GM23248 (cell line): ENCODE results near the gene PTPRT. TPM values are rescaled to one million over a fixed set of nuclear protein-coding genes. Genes with fewer than 3 reads are reported as not detected.

Source experiments
- DNase-seq: peaks from one replicate; pipeline ENCODE4 v3.0.0-alpha.2; 2015
- H2AFZ ChIP-seq: fragments of 200-600 bp; sonication (generic); 2 replicates; pipeline ENCODE4 v1.6.1; 2016; ENCODE audit warnings: antibody characterized with exemption
- H3F3A ChIP-seq: fragments of 200-600 bp; sonication (generic); 2 replicates; pipeline ENCODE4 v1.6.1; 2016; ENCODE audit warnings: mild to moderate bottlenecking, antibody characterized with exemption, mixed run types; ENCODE audit not compliant: insufficient read depth
- H3K27ac ChIP-seq: fragments of 200-600 bp; sonication (generic); 2 replicates; pipeline ENCODE4 v1.5.1; 2016; ENCODE audit warnings: mild to moderate bottlenecking
- H3K27me3 ChIP-seq: fragments of 200-600 bp; sonication (generic); replicated peaks from 2 replicates; pipeline ENCODE4 v1.6.1; 2016; ENCODE audit warnings: mild to moderate bottlenecking; ENCODE audit not compliant: insufficient read depth
- H3K36me3 ChIP-seq: fragments of 200-600 bp; sonication (generic); 2 replicates; pipeline ENCODE4 v1.6.1; 2016; ENCODE audit warnings: low read depth, mild to moderate bottlenecking
- H3K4me1 ChIP-seq: fragments of 200-600 bp; sonication (generic); 2 replicates; pipeline ENCODE4 v1.6.1; 2016; ENCODE audit warnings: mild to moderate bottlenecking; ENCODE audit not compliant: insufficient read depth
- H3K4me2 ChIP-seq: fragments of 200-600 bp; sonication (generic); one replicate; pipeline ENCODE4 v1.6.1; 2016; ENCODE audit warnings: mild to moderate bottlenecking; ENCODE audit not compliant: unreplicated experiment
- H3K4me3 ChIP-seq: fragments of 200-600 bp; sonication (generic); 2 replicates; pipeline ENCODE4 v1.5.1; 2016; ENCODE audit warnings: mild to moderate bottlenecking
- H3K79me2 ChIP-seq: fragments of 200-600 bp; sonication (generic); 2 replicates; pipeline ENCODE4 v1.6.1; 2016; ENCODE audit warnings: mild to moderate bottlenecking; ENCODE audit not compliant: insufficient read depth
- H3K9ac ChIP-seq: fragments of 200-600 bp; sonication (generic); 2 replicates; pipeline ENCODE4 v1.6.1; 2016; ENCODE audit warnings: mild to moderate bottlenecking
- H3K9me2 ChIP-seq: fragments of 200-600 bp; sonication (generic); 2 replicates; pipeline ENCODE4 v1.6.1; 2016; ENCODE audit warnings: mixed run types, mild to moderate bottlenecking, moderate library complexity; ENCODE audit not compliant: insufficient read depth
- H3K9me3 ChIP-seq: fragments of 200-600 bp; sonication (generic); one replicate; pipeline ENCODE4 v1.6.1; 2017; ENCODE audit warnings: low read depth
- H4K20me1 ChIP-seq: fragments of 200-600 bp; sonication (generic); 2 replicates; pipeline ENCODE4 v1.6.0; 2016; ENCODE audit not compliant: insufficient read depth
- EZH2 ChIP-seq: fragments of 200-600 bp; sonication (generic); IDR thresholded peaks from 2 replicates; pipeline ENCODE4 v1.6.1; 2018; ENCODE audit warnings: antibody characterized with exemption, mild to moderate bottlenecking; ENCODE audit not compliant: insufficient read depth, poor library complexity, severe bottlenecking
- EZH2phosphoT487 ChIP-seq: fragments of 200-600 bp; sonication (generic); IDR thresholded peaks from 2 replicates; pipeline ENCODE4 v1.6.1; 2018; ENCODE audit warnings: antibody characterized with exemption, moderate library complexity, mild to moderate bottlenecking, low read depth; ENCODE audit not compliant: insufficient read depth
- WGBS, 2 experiments: methylation state at CpG; one replicate each; pipeline ENCODE4 v1.1.6; 2015 to 2017; ENCODE audit warnings: low lambda C conversion rate in 2 of 2, low coverage in 1 of 2; ENCODE audit errors: missing lambda C conversion rate in 2 of 2; 5-methylcytosine and 5-hydroxymethylcytosine counted together
- in situ Hi-C: fragments of 300-500 bp; cut with MboI; formaldehyde crosslinking; loops from 2 replicates; pipeline ENCODE4 v1.15.0; 2020
- polyA plus RNA-seq: library from polyadenylated mRNA; unstranded; fragments of >200 nt; fragmentation: Nextera tagmentation; extraction: Ambion mirVana; gene quantifications from 2 replicates; pipeline ENCODE4 v1.2.1, GENCODE V29; 2016
- total RNA-seq: library from RNA; depleted of rRNA; stranded (reverse); fragments of >200 nt; shearing (Covaris generic); gene quantifications from 2 replicates; pipeline ENCODE4 v1.2.3, GENCODE V29; 2014

Gene PTPRT
- total and polyA plus RNA-seq, 2 experiments from 2014 or later, result not detected

DNA sequence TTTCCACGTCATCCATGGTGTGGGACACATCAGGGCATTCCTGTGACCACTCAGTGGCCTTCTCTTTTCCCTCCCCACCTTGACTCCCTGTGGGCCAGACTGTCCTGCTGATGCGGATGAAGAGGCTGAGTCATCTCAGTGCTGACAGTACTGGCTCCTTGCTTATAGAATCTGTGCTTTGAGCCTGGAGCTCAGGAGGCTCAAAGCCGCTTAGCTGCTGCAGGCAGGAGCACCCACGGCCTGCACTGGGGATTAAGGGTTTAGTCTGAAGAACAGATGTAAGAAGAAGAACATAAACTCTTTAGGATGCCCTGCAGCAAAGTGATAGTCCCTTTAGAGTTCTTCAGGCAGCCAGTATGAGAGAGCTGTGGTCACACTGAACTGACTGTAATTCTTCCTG is 929.5 kb downstream of the PTPRT start:
- Histone ChIP-seq H3K4me1 (no peaks in the 10 kb centered on the region), H3K36me3 (no peaks in the 10 kb centered on the region), H3K27ac (no peak overlapping the region), H3K27me3 (no peaks in the 10 kb centered on the region), H4K20me1 (no peaks in the 10 kb centered on the region), H3K4me2 (no peak overlapping the region), H3K4me3 (no peak overlapping the region), H2AFZ (no peak overlapping the region), H3K79me2 (no peaks in the 10 kb centered on the region), H3K9me3 (no peaks in the 10 kb centered on the region), H3K9me2 (no peaks in the 10 kb centered on the region), H3K9ac (no peak overlapping the region), H3F3A (no peaks in the 10 kb centered on the region)
- in situ Hi-C loops, result no loop called here
- no peak for DNase-seq
- TF ChIP-seq EZH2phosphoT487, result no peak
- TF ChIP-seq EZH2, result no peak
- WGBS, 2 experiments, result 16 to 25% methylated on average over 4 of the region's 4 CpGs

DNA sequence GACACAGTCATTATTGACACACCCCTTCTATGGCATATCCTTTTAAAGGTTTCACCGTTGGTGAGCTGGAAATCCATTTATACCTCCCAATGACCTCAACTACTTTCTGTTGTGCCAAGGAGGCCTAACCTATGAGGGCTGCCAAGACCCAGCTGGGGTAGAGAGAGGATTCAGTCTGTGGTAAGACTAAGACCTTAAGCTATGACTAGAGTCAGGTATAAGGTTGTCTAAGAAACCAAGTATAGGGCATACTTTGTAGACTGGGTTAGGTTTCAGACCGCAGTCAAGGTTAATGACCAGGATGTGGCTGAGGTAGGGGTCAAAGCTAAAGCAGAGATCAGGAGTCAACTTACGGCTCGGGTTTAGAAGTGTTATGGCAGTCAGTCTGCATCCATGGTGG is 930.3 kb downstream of the PTPRT start:
- no peak overlapping the region for H3K9ac ChIP-seq
- H3K27ac ChIP-seq, result no peak overlapping the region
- in situ Hi-C loops, result no loop called here

GRCh38 chr20:42258564-42259302 is 931.0 kb downstream of the PTPRT start:
- Histone ChIP-seq H3K9me2 (no peaks in the 10 kb centered on the region), H3F3A (no peaks in the 10 kb centered on the region), H3K79me2 (no peaks in the 10 kb centered on the region), H3K4me1 (no peaks in the 10 kb centered on the region), H3K9me3 (no peaks in the 10 kb centered on the region), H3K4me3 (no peak overlapping the region), H2AFZ (no peak overlapping the region), H3K36me3 (no peaks in the 10 kb centered on the region), H3K27ac (no peak overlapping the region), H4K20me1 (no peaks in the 10 kb centered on the region), H3K4me2 (no peak overlapping the region), H3K9ac (no peak overlapping the region), H3K27me3 (no peaks in the 10 kb centered on the region)
- in situ Hi-C loops, result no loop called here
- TF ChIP-seq EZH2phosphoT487 (no peak), EZH2 (no peak)
- DNase-seq, result no peak
- 15 to 23% methylated on average over 6 of the region's 6 CpGs for WGBS, 2 experiments

More for the DNA sequence above, 930.3 kb downstream of the PTPRT start:
- Histone ChIP-seq H3K4me2 (no peak overlapping the region), H3K4me3 (no peak overlapping the region), H3K27me3 (no peaks in the 10 kb centered on the region), H3F3A (no peaks in the 10 kb centered on the region), H3K36me3 (no peaks in the 10 kb centered on the region), H3K9me3 (no peaks in the 10 kb centered on the region), H2AFZ (no peak overlapping the region), H3K79me2 (no peaks in the 10 kb centered on the region), H3K9me2 (no peaks in the 10 kb centered on the region), H4K20me1 (no peaks in the 10 kb centered on the region), H3K4me1 (no peaks in the 10 kb centered on the region)
- TF ChIP-seq EZH2phosphoT487, result no peak
- TF ChIP-seq EZH2, result no peak
- DNase-seq, result no peak
- 25 to 32% methylated on average over 4 of the region's 4 CpGs for WGBS, 2 experiments

DNA sequence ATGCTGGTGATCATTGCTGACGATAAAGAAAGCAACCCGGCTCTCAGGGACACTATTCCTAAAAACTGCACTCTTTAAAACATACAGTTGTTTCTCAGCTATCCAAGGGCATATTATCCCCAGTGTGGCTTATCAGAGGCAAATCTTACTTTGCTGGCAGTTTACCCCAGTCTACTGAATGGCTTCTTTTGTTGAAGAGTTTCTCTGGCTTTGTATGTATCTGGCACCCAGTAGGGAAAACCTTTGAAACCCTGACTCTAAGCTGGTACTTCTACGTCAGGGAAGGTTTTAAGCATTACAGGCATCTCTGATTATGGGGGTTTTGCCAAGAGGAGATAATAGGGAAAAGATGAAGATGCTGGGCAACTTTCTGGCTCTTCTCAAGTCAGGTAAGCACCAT is 933.9 kb downstream of the PTPRT start:
- Histone ChIP-seq H4K20me1 (no peaks in the 10 kb centered on the region), H2AFZ (no peak overlapping the region), H3K27ac (no peak overlapping the region), H3K9me2 (no peaks in the 10 kb centered on the region), H3K4me1 (no peaks in the 10 kb centered on the region), H3K79me2 (no peaks in the 10 kb centered on the region), H3K9ac (no peak overlapping the region), H3K27me3 (no peaks in the 10 kb centered on the region), H3K36me3 (no peaks in the 10 kb centered on the region), H3F3A (no peaks in the 10 kb centered on the region), H3K4me3 (no peak overlapping the region), H3K9me3 (no peaks in the 10 kb centered on the region), H3K4me2 (no peak overlapping the region)
- no peak for TF ChIP-seq EZH2
- TF ChIP-seq EZH2phosphoT487, result no peak
- 45 to 48% methylated on average over 3 of the region's 3 CpGs for WGBS, 2 experiments
- no peak for DNase-seq
- in situ Hi-C loops, result no loop called here

- TF ChIP-seq EZH2 (no peak), EZH2phosphoT487 (no peak)
- Histone ChIP-seq H3K9me2 (no peaks in the 10 kb centered on the region), H3F3A (no peaks in the 10 kb centered on the region), H3K4me2 (no peak overlapping the region), H3K4me3 (no peak overlapping the region), H4K20me1 (no peaks in the 10 kb centered on the region), H3K27ac (no peak overlapping the region), H3K9me3 (no peaks in the 10 kb centered on the region), H3K27me3 (no peaks in the 10 kb centered on the region), H3K36me3 (no peaks in the 10 kb centered on the region), H3K9ac (no peak overlapping the region), H3K4me1 (no peaks in the 10 kb centered on the region), H3K79me2 (no peaks in the 10 kb centered on the region), H2AFZ (no peak overlapping the region)
- DNase-seq, result no peak
- WGBS, 2 experiments, result 63 to 74% methylated on average over 2 of the region's 2 CpGs
- in situ Hi-C loops, result no loop called here
Measured at GRCh38 chr20:42254673-42255072, 935.0 kb downstream of the PTPRT start.
